GM20000 (cell line): ENCODE measurements around the gene CNTN1.

Experiments
- DNase-seq: peaks from one replicate; pipeline ENCODE4 v3.0.0; 2012; ENCODE audit warnings: low spot score
- CTCF ChIP-seq: IDR thresholded peaks from 2 replicates; pipeline ENCODE4 v1.5.1; 2012; ENCODE audit warnings: mild to moderate bottlenecking, control low read depth; ENCODE audit errors: extremely low read depth, missing control alignments

The CNTN1 gene

DNA sequence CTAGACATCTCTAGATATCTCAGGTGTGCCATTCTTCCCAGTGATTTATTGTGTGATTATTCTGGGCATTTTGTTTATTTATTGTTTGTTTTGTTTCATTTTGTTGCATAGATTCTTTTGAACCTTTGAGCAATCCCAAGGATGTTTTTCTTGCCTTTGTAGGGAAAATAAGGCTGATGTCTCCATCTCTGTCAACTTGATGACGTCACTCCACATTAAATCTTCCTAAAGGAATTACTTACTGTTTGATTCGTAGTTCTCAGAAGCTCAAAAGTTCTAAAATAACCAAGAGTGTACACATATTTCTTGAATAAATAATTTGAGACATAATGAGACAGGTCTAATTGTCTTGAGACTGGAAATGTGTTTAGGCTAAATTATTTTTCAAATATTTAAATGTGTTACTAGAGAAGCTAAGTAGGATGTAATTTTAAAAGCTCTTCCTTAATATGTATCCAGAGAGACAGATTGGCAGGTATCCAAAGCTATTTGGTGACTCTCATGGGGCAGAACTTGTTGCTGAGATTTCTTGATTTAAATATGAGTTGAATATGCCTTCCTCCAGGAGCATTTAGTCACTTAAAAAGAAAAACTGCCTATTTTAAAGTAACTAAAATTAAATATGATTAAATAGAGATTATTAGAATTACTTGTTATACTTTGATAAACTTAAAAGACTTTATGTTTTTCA lies 128.7 kb downstream of the CNTN1 start:
- no peak for DNase-seq
- no peak for TF ChIP-seq CTCF

GRCh38 chr12:40825156-40825555 lies 132.9 kb downstream of the CNTN1 start:
- no peak for TF ChIP-seq CTCF
- no peak for DNase-seq

DNA sequence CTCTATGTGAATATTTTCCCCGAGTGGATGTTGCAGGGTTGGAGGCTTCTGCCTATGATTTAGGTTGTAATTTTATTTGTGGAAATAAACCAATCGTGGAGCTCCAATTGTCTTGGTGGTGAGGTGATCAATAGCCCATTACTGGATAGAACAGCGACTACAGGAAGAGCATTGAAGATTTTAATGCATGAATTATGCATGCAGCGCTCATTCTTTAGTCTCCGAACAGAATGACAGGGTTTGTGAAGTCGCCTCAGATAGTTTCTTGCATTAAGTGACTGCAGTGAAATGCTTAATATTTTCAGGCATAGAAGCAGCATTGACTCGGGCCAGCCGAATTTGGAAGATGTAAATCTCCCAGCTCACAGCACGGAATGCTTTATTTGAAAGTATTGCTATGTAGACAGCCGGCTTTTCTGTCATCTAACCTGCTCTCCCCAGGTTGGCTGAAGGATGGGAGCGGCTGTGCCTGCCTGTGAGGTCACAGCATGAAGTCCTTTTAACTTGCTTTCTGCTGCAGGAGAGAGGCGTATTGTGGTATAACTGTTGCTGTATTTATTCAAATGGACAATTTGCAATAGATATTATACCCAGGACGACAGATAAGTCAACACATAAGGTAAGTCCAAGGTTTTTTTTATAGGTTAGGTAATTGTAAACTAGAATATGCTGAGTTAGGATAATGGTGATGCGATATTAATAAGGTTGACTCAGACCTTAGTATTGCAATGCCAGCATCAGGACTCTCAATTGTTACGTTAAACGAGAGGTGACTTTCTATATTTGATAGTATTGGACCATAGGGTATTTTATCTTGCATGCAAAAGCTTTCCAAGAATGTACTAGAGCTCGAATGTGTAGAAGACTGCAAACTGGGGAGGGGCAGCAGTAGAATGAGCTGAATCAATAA lies 135.7 kb downstream of the CNTN1 start:
- DNase-seq, result no peak
- TF ChIP-seq CTCF, result no peak

GRCh38 chr12:40828593-40828990 lies 136.4 kb downstream of the CNTN1 start:
- DNase-seq, result no peak
- no peak for TF ChIP-seq CTCF

- TF ChIP-seq CTCF, result no peak
- DNase-seq, result no peak
These were observed 137.5 kb downstream of the CNTN1 start for GRCh38 chr12:40829738-40830144.

DNA sequence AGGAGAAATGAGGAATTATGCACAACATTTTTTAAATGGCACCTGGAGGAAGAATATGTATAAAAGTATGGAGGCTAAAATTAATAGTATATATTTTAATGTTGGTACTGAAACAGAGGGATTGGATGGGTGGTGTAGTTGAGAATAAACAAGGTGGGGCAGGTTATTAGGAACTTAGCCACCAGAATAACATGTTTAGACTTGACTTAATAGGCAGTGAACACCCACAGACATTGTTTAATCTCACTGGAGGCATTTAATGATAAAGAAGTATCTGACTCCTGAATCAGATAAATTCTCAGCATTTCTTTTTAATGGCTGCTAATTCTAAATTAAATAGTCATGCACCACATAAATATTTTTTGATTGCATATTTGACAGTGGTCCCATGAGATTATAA lies 139.7 kb downstream of the CNTN1 start:
- no peak for TF ChIP-seq CTCF
- DNase-seq, result no peak

GRCh38 chr12:40832668-40833067 lies 140.4 kb downstream of the CNTN1 start:
- no peak for DNase-seq
- no peak for TF ChIP-seq CTCF
